ENCODE results near the gene CUBN.

GRCh38 chr10:16945593-16945992, 184.0 kb downstream of the CUBN start:
- no peak for TF ChIP-seq CTCF (IDR thresholded peaks at IDR 0.05 in 4 of 5, conservative IDR thresholded peaks at IDR 0.05 in 1 of 5)
- TF ChIP-seq POLR2A (IDR thresholded peaks at IDR 0.05), result no peak

Measured in gastrocnemius medialis (tissue), 4 donors.